SU-DHL-6 (cell line): Measurements from ENCODE around the gene RIMBP2.

ENCODE experiments used
- H2AFZ ChIP-seq: fragments of 200-600 bp; sonication (generic); 2 replicates; pipeline ENCODE4 v1.6.1; 2014; ENCODE audit warnings: low read depth, mild to moderate bottlenecking, moderate library complexity, mixed read lengths, antibody characterized with exemption, low read length; ENCODE audit not compliant: severe bottlenecking
- H3F3A ChIP-seq: fragments of 200-600 bp; shearing (Covaris generic); 2 replicates; pipeline ENCODE4 v1.6.0; 2016; ENCODE audit warnings: antibody characterized with exemption, mild to moderate bottlenecking; ENCODE audit not compliant: insufficient read depth
- H3K27ac ChIP-seq: fragments of 200-600 bp; sonication (generic); 2 replicates; pipeline ENCODE4 v1.5.1; 2016; ENCODE audit warnings: low read depth, mild to moderate bottlenecking, low read length, moderate library complexity, mixed read lengths
- H3K27me3 ChIP-seq: fragments of 200-600 bp; sonication (generic), shearing (Covaris generic); 2 replicates; pipeline ENCODE4 v1.6.0; 2014; ENCODE audit warnings: mild to moderate bottlenecking, low read length
- H3K36me3 ChIP-seq: fragments of 200-600 bp; sonication (generic); 2 replicates; pipeline ENCODE4 v1.6.1; 2014; ENCODE audit warnings: mild to moderate bottlenecking, low read length, mixed read lengths
- H3K4me2 ChIP-seq: fragments of 300-600, 200-600 bp; shearing (Covaris generic), sonication (generic); 2 replicates; pipeline ENCODE4 v1.6.0; 2014; ENCODE audit warnings: low read length, low read depth, mild to moderate bottlenecking; ENCODE audit not compliant: poor library complexity, severe bottlenecking
- H3K4me3 ChIP-seq: fragments of 200-600 bp; sonication (generic); 2 replicates; pipeline ENCODE4 v1.5.1; 2014; ENCODE audit warnings: antibody characterized with exemption, low read length, mild to moderate bottlenecking, mixed read lengths; ENCODE audit not compliant: insufficient read depth, poor library complexity, severe bottlenecking
- H3K79me2 ChIP-seq: fragments of 200-600 bp; sonication (generic); 2 replicates; pipeline ENCODE4 v1.6.1; 2014; ENCODE audit warnings: mild to moderate bottlenecking, low read length, moderate library complexity; ENCODE audit not compliant: insufficient read depth
- H3K9ac ChIP-seq: fragments of 200-600 bp; sonication (generic); 2 replicates; pipeline ENCODE4 v1.7.0; 2014; ENCODE audit warnings: mild to moderate bottlenecking, low read length
- H3K9me2 ChIP-seq: fragments of 200-600 bp; sonication (generic); replicated peaks from 2 replicates; pipeline ENCODE4 v1.6.1; 2014; ENCODE audit warnings: low read length; ENCODE audit not compliant: insufficient read depth
- H3K9me3 ChIP-seq: fragments of 200-600 bp; sonication (generic); 2 replicates; pipeline ENCODE4 v1.6.1; 2014; ENCODE audit warnings: low read length, mixed read lengths; ENCODE audit not compliant: insufficient read depth
- H4K20me1 ChIP-seq: fragments of 200-600 bp; sonication (generic); 2 replicates; pipeline ENCODE4 v1.6.1; 2014; ENCODE audit warnings: low read depth, mild to moderate bottlenecking, antibody characterized with exemption, low read length, moderate library complexity, mixed read lengths
- EZH2phosphoT487 ChIP-seq: fragments of 200-600 bp; sonication (generic), shearing (Covaris generic); conservative IDR thresholded peaks from 2 replicates; pipeline ENCODE4 v1.6.1; 2018; ENCODE audit warnings: mild to moderate bottlenecking, antibody characterized with exemption, low read length, moderate library complexity, mixed read lengths
- TF ChIP-seq, protein P1 (sequence below): fragments of 200-600 bp; sonication (generic); IDR thresholded peaks from one replicate; pipeline ENCODE4 v1.5.1; 2017; ENCODE audit warnings: antibody characterized with exemption, mild to moderate bottlenecking, low read length, moderate library complexity; ENCODE audit not compliant: insufficient read depth, poor library complexity, severe bottlenecking

The RIMBP2 gene

GRCh38 chr12:130634866-130635265, 81.2 kb downstream of the RIMBP2 start:
- no peak overlapping the region for H3K9ac ChIP-seq
- H3K4me2 ChIP-seq: no peak overlapping the region
- H2AFZ ChIP-seq: no peak overlapping the region
- no peaks in the 10 kb centered on the region for H3K79me2 ChIP-seq
- no peaks in the 10 kb centered on the region for H3K9me3 ChIP-seq
- H3K4me3 ChIP-seq: no peak overlapping the region
- H3K9me2 ChIP-seq: no peaks in the 10 kb centered on the region
- H3K27me3 ChIP-seq: no peaks in the 10 kb centered on the region
- no peaks in the 10 kb centered on the region for H3F3A ChIP-seq
- H3K27ac ChIP-seq: no peak overlapping the region
- TF ChIP-seq EZH2phosphoT487: no peak
- TF ChIP-seq, protein P1, sequence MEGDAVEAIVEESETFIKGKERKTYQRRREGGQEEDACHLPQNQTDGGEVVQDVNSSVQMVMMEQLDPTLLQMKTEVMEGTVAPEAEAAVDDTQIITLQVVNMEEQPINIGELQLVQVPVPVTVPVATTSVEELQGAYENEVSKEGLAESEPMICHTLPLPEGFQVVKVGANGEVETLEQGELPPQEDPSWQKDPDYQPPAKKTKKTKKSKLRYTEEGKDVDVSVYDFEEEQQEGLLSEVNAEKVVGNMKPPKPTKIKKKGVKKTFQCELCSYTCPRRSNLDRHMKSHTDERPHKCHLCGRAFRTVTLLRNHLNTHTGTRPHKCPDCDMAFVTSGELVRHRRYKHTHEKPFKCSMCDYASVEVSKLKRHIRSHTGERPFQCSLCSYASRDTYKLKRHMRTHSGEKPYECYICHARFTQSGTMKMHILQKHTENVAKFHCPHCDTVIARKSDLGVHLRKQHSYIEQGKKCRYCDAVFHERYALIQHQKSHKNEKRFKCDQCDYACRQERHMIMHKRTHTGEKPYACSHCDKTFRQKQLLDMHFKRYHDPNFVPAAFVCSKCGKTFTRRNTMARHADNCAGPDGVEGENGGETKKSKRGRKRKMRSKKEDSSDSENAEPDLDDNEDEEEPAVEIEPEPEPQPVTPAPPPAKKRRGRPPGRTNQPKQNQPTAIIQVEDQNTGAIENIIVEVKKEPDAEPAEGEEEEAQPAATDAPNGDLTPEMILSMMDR: no peak
- no peaks in the 10 kb centered on the region for H3K36me3 ChIP-seq
- no peaks in the 10 kb centered on the region for H4K20me1 ChIP-seq

DNA sequence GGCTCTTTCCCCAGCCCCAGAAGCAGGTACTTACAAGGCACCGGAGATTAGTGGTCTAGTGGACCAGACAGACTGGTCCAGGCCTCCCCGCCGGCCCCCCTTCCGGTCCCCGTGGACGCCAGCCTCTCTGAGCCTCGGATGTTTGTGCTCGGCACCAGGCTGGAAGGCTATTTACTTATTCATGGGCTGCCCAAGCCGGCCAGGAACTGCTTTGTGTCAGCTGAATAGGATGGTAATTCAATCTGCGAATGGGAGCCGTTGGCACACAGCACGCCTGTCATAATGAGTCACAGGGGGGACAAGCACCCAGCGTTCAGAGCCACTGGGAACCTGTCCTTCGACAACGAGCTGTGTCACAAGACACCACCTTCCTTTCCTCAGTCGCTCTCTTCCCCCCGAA, 82.3 kb downstream of the RIMBP2 start:
- Histone ChIP-seq H3K4me3 (no peak overlapping the region), H3K27me3 (no peaks in the 10 kb centered on the region), H3K4me2 (no peak overlapping the region), H4K20me1 (no peaks in the 10 kb centered on the region), H3K9me2 (no peaks in the 10 kb centered on the region), H3F3A (no peaks in the 10 kb centered on the region), H3K79me2 (no peaks in the 10 kb centered on the region), H3K27ac (no peak overlapping the region), H3K9ac (no peak overlapping the region), H3K9me3 (no peaks in the 10 kb centered on the region), H3K36me3 (no peaks in the 10 kb centered on the region), H2AFZ (no peak overlapping the region)
- TF ChIP-seq, protein P1: no peak
- no peak for TF ChIP-seq EZH2phosphoT487

DNA sequence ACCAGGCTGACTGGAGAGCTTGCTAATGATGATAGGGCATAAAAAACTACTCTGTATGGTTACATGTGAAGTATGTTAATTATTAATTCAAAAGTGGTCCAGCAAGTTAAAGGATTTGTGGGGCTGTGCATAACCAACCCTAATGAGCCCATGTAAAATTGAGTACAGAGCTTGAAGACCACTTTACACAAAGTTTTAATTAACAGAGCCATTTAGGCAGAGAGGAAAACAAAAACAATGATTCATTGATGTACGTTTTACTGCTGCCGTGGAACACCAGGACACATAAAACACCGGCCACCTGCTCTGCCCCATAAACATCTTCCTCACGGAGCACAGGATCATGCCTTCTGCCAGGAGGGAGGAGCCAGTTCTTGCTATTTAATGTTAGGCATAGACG, 83.5 kb downstream of the RIMBP2 start:
- no peak overlapping the region for H2AFZ ChIP-seq
- H3K27ac ChIP-seq: no peak overlapping the region
- no peaks in the 10 kb centered on the region for H3K36me3 ChIP-seq
- H3K27me3 ChIP-seq: no peaks in the 10 kb centered on the region
- H3K4me3 ChIP-seq: no peak overlapping the region
- TF ChIP-seq, protein P1: no peak
- no peak for TF ChIP-seq EZH2phosphoT487
- H3K9ac ChIP-seq: no peak overlapping the region
- 0 out of 2 replicates have a peak, but pooled peaks cover 2% of the 10 kb centered on the region for H3K9me2 ChIP-seq
- no peaks in the 10 kb centered on the region for H4K20me1 ChIP-seq
- no peaks in the 10 kb centered on the region for H3F3A ChIP-seq
- no peaks in the 10 kb centered on the region for H3K79me2 ChIP-seq
- no peaks in the 10 kb centered on the region for H3K9me3 ChIP-seq
- H3K4me2 ChIP-seq: no peak overlapping the region
